Lung (tissue), 12 donors: ENCODE results near the gene ATG4A. TPM values are rescaled to one million over a fixed set of nuclear protein-coding genes. Genes with fewer than 3 reads are reported as not detected.

Source experiments
- ATAC-seq: fragments of 200-7000 bp; cut with Tn5 transposase; one replicate; pipeline ENCODE4 v1.9.1; 2020; ENCODE audit warnings: moderate number of reproducible peaks; ENCODE audit not compliant: insufficient read depth, low FRiP score
- DNase-seq, 3 donors: peaks; one replicate each; pipeline ENCODE4 v3.0.0-alpha.2; 2013 to 2017
- H3K27ac ChIP-seq, 2 donors: one replicate each; pipeline ENCODE4 v1.5.1; 2013; ENCODE audit warnings: mild to moderate bottlenecking in 2 of 2, moderate library complexity in 2 of 2, control low read depth in 1 of 2, inconsistent platforms in 1 of 2, low read depth in 1 of 2, low read length in 1 of 2
- H3K27me3 ChIP-seq, 3 donors: one replicate each; pipeline ENCODE4 v1.5.1; 2013; ENCODE audit warnings: low read length in 2 of 3; ENCODE audit not compliant: control insufficient read depth in 3 of 3, insufficient read depth in 3 of 3
- H3K36me3 ChIP-seq, 4 donors: one replicate each; pipeline ENCODE4 v1.5.1; 2013; ENCODE audit warnings: low read length in 4 of 4, mild to moderate bottlenecking in 1 of 4, moderate library complexity in 1 of 4; ENCODE audit not compliant: control insufficient read depth in 4 of 4, insufficient read depth in 4 of 4
- H3K4me1 ChIP-seq, 5 donors: one replicate each; pipeline ENCODE4 v1.5.1; 2013; ENCODE audit warnings: low read length in 5 of 5, mild to moderate bottlenecking in 2 of 5, moderate library complexity in 1 of 5; ENCODE audit not compliant: control insufficient read depth in 5 of 5, insufficient read depth in 5 of 5
- H3K4me3 ChIP-seq: one replicate; pipeline ENCODE4 v1.5.1; 2013; ENCODE audit warnings: mild to moderate bottlenecking, control low read depth, moderate library complexity
- H3K9ac ChIP-seq, 2 donors: one replicate each; pipeline ENCODE4 v1.5.1; 2013; ENCODE audit warnings: low read length in 2 of 2, control low read depth in 1 of 2; ENCODE audit not compliant: insufficient read depth in 1 of 2
- H3K9me3 ChIP-seq, 4 donors: one replicate each; pipeline ENCODE4 v1.5.1; 2013; ENCODE audit warnings: low read length in 3 of 4, mild to moderate bottlenecking in 1 of 4, moderate library complexity in 1 of 4; ENCODE audit not compliant: control insufficient read depth in 4 of 4, insufficient read depth in 3 of 4
- WGBS, 2 donors: extraction: QIAGEN DNeasy Blood & Tissue Kit; methylation state at CpG; one replicate each; pipeline ENCODE4 v1.1.7; 2013; 5-methylcytosine and 5-hydroxymethylcytosine counted together
- polyA plus RNA-seq, 2 donors: library from polyadenylated mRNA; stranded (reverse); fragments of 200-250 nt; gene quantifications; one replicate each; pipeline ENCODE4 v1.2.1, GENCODE V29; 2013
- total RNA-seq, 2 donors: library from RNA; depleted of rRNA in 1 of 2; stranded (reverse); fragments of >200 nt in 1 of 2; gene quantifications; one replicate each; pipeline ENCODE4 v1.2.1, GENCODE V29; 2014 to 2021
- TF ChIP-seq, protein P1 (sequence below): IDR thresholded peaks from 2 replicates; pipeline ENCODE4 v1.5.1; 2012; ENCODE audit warnings: mild to moderate bottlenecking; ENCODE audit errors: control extremely low read depth, extremely low read depth
- donor health status: control.
- donor health status: control.
- donor health status: Bipolar disorder and iron deficiency.
- donor health status: healthy.
- donor health status: DM: yes; HTN: yes; CAD: no.

ATG4A gene
- total and polyA plus RNA-seq, 4 donors, result 12.5 to 14.9 (median 14.1) TPM

DNA sequence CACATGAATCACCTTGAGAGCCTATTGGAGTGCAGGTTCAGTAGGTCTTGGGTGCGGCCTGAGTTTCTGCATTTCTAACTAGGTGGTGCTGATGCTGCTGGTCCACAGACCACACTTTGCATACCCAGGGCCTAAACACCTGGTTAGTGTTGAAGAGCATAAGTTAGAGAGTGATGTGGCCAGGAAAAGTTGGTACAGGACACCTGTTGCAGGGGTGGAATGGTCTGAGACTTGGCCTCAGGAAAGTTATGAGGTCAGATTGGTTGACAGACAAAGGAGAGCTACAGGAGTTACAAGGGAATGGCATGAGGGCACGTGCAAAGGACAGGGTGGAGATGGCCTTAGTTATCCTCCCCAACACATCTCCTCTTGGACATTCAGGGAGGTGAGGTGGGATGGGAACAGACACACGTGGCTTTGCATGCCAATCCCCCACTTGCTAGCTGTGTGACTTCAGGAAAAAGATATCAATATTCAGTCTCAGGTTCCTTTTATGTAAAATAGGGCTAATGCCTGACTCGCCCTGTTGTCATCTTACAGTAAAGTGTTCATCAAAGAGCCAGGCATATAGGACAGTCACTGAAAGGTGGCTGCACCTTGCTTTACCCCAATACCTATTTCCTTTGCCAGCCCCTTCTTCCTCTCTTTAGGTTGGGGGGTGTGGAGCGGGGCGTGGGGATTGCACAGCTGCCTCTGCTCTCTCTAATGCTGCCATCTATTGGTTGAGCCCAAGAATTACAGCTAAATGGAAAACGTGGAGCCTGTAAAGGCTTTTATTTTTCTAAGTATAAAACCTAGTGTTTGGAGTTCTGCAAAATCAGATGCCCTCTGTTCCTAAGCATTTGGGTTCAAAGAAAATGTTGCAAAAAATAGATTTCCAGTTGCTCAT, 47.5 kb downstream of the ATG4A start:
- Histone ChIP-seq H3K4me1 (no peaks in the 10 kb centered on the region), H3K27ac (no peak overlapping the region), H3K9me3 (peaks cover 0 to 2% (median 0%) of the 10 kb centered on the region in 4 donors), H3K27me3 (peaks cover 0 to 11% (median 8%) of the 10 kb centered on the region in 3 donors), H3K36me3 (peaks cover 0 to 24% (median 2%) of the 10 kb centered on the region in 4 donors), H3K4me3 (no peak overlapping the region), H3K9ac (no peak overlapping the region)
- TF ChIP-seq, protein P1, sequence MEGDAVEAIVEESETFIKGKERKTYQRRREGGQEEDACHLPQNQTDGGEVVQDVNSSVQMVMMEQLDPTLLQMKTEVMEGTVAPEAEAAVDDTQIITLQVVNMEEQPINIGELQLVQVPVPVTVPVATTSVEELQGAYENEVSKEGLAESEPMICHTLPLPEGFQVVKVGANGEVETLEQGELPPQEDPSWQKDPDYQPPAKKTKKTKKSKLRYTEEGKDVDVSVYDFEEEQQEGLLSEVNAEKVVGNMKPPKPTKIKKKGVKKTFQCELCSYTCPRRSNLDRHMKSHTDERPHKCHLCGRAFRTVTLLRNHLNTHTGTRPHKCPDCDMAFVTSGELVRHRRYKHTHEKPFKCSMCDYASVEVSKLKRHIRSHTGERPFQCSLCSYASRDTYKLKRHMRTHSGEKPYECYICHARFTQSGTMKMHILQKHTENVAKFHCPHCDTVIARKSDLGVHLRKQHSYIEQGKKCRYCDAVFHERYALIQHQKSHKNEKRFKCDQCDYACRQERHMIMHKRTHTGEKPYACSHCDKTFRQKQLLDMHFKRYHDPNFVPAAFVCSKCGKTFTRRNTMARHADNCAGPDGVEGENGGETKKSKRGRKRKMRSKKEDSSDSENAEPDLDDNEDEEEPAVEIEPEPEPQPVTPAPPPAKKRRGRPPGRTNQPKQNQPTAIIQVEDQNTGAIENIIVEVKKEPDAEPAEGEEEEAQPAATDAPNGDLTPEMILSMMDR, result no peak
- no peak for ATAC-seq
- DNase-seq, result no peak
- 61 to 85% methylated on average over 5 to 7 of the region's 7 CpGs for WGBS, 2 donors

GRCh38 chrX:108148524-108148923, 56.9 kb downstream of the ATG4A start:
- Histone ChIP-seq H3K4me3 (no peak overlapping the region), H3K9me3 (no peaks in the 10 kb centered on the region), H3K4me1 (no peaks in the 10 kb centered on the region), H3K27me3 (peaks cover 0 to 18% (median 3%) of the 10 kb centered on the region in 3 donors), H3K36me3 (peaks cover 0 to 6% (median 3%) of the 10 kb centered on the region in 4 donors), H3K9ac (no peak overlapping the region), H3K27ac (no peak overlapping the region)
- TF ChIP-seq, protein P1, result no peak
- ATAC-seq (no peak), DNase-seq (no peak)

GRCh38 chrX:108156082-108156481, 64.5 kb downstream of the ATG4A start:
- WGBS, 2 donors, result 93 to 95% methylated on average over 2 of the region's 2 CpGs
- peaks cover 0 to 7% (median 0%) of the 10 kb centered on the region in 4 donors for H3K9me3 ChIP-seq
- ATAC-seq (no peak), DNase-seq (no peak)
- H3K9ac ChIP-seq, result no peak overlapping the region
- H3K4me3 ChIP-seq, result no peak overlapping the region
- peaks cover 0 to 4% (median 0%) of the 10 kb centered on the region in 4 donors for H3K36me3 ChIP-seq
- TF ChIP-seq, protein P1, result no peak
- no peak overlapping the region for H3K27ac ChIP-seq
- H3K4me1 ChIP-seq, result no peaks in the 10 kb centered on the region
- peaks cover 0 to 37% (median 19%) of the 10 kb centered on the region in 3 donors for H3K27me3 ChIP-seq
